ENCODE data around the gene PER3. TPM values are rescaled to one million over a fixed set of nuclear protein-coding genes. Genes with fewer than 3 reads are reported as not detected.

Gene PER3
- total RNA-seq, 2 experiments from 2014 or later, result 2.3 to 2.5 TPM

DNA sequence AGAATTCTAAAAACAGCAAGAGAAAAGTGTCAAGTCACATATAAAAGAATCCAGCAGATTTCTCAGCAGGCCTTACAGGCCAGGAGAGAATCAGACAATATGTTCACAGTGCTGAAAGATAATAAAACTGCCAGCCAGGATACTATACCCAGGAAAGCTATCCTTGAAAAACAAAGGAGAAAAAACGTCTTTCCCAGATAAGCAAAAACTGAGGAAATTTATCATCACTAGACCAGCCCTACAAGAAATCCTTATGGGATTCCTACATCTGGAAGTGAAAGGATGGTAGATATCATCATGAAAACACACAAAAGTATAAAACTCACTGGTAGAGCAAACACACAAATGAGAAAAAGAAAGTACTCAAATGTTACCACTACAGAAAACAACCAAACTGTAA is 93.9 kb downstream of the PER3 start:
- Mint-ChIP-seq H3K27me3 (peaks cover 4% of the 10 kb centered on the region), H3K36me3 (ENCODE audit: low read depth) (peaks cover 4% of the 10 kb centered on the region), H3K4me3 (no peak overlapping the region), H3K4me1 (peaks cover 3% of the 10 kb centered on the region), H3K27ac (no peak overlapping the region), H3K9me3 (ENCODE audit: low read depth) (peaks cover 9% of the 10 kb centered on the region)
- intact Hi-C loops (cut with DNase I, micrococcal nuclease), result no loop called here
- POLR2A ChIA-PET, result interaction anchor here (0.6 kb wide), 1 partner anchor 38 kb away, joined by 6 read pairs; no protein-coding TSS in a partner anchor
- no peak for DNase-seq
- CTCF ChIA-PET, result no interaction called here
- ATAC-seq, result no peak

DNA sequence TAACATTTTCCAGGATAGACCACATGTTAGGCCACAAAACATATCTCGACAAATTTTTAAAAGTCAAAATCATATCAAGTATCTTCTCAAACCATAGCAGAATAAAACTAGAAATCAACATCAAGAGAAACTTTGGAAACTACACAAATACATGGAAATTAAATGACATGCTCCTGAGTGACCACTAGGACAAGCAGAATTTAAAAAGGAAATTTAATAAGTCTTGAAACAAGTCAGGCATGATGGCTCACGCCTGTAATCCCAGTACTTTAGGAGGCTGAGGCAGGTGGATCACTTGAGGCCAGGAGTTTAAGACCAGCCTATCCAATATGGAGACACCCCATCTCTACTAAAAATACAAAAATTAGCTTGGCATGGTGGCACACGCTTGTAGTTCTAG is 95.1 kb downstream of the PER3 start:
- Mint-ChIP-seq H3K27me3 (peaks cover 4% of the 10 kb centered on the region), H3K9me3 (ENCODE audit: low read depth) (peaks cover 9% of the 10 kb centered on the region), H3K4me3 (no peak overlapping the region), H3K36me3 (ENCODE audit: low read depth) (peaks cover 4% of the 10 kb centered on the region), H3K27ac (no peak overlapping the region), H3K4me1 (peaks cover 3% of the 10 kb centered on the region)
- DNase-seq (no peak), ATAC-seq (no peak)
- POLR2A ChIA-PET, result no interaction called here
- intact Hi-C loops (cut with DNase I, micrococcal nuclease), result no loop called here
- CTCF ChIA-PET, result no interaction called here

DNA sequence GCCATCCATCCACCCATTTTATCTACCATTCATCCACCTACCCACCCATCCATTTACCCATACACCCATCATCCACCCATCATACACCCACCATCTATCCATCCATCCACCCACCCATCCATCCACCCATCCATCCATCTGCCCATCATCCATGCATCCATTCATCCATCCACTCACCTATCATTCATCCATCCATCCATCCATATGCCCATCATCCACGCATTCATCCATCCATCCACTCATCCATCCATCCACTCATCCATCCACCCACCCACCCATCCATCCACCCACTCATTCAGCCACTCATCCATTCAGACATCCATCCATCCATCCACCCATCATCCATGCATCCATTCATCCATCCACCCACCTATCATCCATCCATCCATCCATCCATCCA is 100.7 kb downstream of the PER3 start:
- POLR2A ChIA-PET, result no interaction called here
- intact Hi-C loops (cut with DNase I, micrococcal nuclease), result no loop called here
- Mint-ChIP-seq H3K27me3 (peaks cover 24% of the 10 kb centered on the region), H3K4me1 (no peaks in the 10 kb centered on the region), H3K36me3 (ENCODE audit: low read depth) (no peaks in the 10 kb centered on the region), H3K4me3 (no peak overlapping the region), H3K27ac (no peak overlapping the region), H3K9me3 (ENCODE audit: low read depth) (peaks cover 2% of the 10 kb centered on the region)
- DNase-seq, result no peak
- no peak for ATAC-seq
- CTCF ChIA-PET, result no interaction called here

DNA sequence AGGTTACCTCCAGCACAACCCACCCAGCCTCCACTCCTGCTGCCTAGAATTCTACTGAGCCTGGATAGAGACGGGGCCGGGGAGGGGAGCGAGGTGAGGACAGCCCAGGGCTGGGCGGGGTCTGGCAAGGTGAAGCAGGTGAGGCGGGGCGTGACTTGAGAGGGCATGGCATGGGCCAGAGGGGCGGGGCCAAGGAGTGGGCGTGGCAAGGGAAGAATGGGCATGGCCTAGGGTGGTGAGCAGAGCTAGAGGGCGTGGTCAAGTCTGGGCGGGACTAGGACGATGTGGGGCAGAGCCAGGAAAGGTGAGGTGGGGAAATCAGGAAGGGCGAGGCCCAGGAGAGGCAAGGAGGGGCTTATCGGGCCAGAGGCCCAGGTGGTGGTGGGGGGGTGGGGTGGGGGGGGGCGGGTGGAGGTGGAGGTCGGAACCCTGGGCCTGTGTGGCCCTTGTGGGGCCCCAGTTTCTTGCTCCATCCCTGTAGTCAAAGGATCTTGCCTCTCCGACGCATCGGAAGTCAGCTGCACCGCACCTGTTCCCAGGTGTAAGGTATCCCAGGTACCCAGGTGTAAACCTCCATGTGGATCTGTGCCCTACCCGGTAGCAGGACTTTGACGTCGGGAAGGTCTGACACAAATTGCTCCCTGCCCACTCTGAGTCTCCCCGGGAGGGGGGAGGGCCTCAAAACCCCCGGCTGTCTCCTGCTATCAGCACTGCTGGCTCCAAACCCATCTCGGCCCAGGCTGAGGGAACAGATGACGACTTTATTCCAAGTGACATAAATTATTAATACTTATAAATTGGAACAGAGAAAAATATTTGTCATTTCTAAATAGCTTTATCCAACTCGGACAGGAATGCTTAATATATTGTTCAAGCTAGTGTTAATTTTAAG is 101.7 kb downstream of the PER3 start:
- Mint-ChIP-seq H3K27me3 (peaks cover 26% of the 10 kb centered on the region), H3K4me3 (no peak overlapping the region), H3K27ac (no peak overlapping the region), H3K4me1 (no peaks in the 10 kb centered on the region), H3K9me3 (ENCODE audit: low read depth) (peaks cover 2% of the 10 kb centered on the region), H3K36me3 (ENCODE audit: low read depth) (no peaks in the 10 kb centered on the region)
- ATAC-seq (peak; percentile 70), DNase-seq (peak; percentile 63)
- CTCF ChIA-PET, result interaction anchor here (0.6 to 1.4 kb wide), 2 partner anchors 13 to 18 kb away, joined by 3 read pairs; no protein-coding TSS in a partner anchor
- intact Hi-C loops (cut with DNase I, micrococcal nuclease), result no loop called here
- POLR2A ChIA-PET, result interaction anchor here (0.6 kb wide), 1 partner anchor 104 kb away, joined by 4 read pairs; no protein-coding TSS in a partner anchor

DNA sequence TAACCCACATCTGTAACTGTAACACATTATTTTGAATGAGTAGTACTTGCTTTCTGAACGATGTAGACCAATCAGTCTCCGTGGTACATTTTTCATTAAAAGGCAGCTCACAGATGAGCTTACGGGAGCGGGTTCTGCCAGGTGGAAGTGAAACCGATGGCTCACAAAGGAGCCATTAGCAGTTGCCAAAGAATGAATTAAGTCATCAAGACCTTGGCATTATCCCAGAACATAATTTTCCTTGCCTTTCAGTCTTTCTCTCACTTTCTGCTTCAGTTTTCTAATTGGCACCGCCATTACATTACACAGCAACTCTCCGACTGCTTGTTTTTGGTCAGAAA is 102.3 kb downstream of the PER3 start:
- peaks cover 26% of the 10 kb centered on the region for H3K27me3 Mint-ChIP-seq
- no peak overlapping the region for H3K4me3 Mint-ChIP-seq
- H3K27ac Mint-ChIP-seq, result no peak overlapping the region
- ChIA-PET POLR2A (no interaction called here), CTCF (interaction anchor here (0.6 to 1.4 kb wide), 2 partner anchors 13 to 19 kb away, joined by 3 read pairs; no protein-coding TSS in a partner anchor)
- no peaks in the 10 kb centered on the region for H3K4me1 Mint-ChIP-seq
- ATAC-seq (no peak), DNase-seq (no peak)
- intact Hi-C loops (cut with DNase I, micrococcal nuclease), result no loop called here
- H3K36me3 Mint-ChIP-seq (ENCODE audit: low read depth), result no peaks in the 10 kb centered on the region
- peaks cover 2% of the 10 kb centered on the region for H3K9me3 Mint-ChIP-seq (ENCODE audit: low read depth)

DNA sequence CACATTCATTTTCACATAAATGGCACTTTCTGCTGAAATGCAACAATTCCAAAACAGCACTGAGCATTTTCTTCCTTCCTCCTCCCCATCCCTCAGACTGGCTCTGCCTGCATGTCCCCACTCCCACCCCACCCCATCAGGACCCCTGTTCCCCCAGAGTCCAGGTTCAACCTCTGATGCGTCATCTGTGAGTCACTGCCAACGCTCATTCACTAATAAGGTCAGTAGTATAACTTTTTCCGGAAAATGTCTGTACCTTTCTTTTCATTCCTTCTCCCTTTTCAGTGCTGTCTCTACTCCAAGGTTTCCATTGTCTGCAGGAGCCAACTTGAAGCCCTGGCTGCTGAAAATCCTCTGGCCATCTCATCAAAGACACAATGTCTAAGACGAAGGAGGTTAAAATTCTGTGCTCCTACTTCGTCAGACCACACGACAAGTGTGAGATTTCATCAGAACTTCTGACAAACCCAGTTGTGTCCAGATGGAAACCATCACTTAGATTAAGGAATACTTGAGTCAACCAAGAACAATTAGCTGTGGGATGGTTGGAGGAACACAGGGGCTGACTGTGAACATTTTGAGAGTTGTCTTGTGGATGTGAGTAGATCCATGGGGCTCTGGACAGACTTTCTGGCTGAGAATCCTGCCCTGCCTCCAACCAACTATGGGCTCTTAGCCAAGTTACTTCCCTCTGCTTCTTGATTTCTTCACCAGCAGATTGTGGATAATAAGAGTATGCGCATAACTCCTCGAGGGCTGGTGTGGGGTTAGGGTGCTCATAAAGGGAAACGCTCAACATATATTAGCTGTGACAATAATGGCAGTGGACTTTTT is 104.4 kb downstream of the PER3 start:
- Mint-ChIP-seq H3K27ac (no peak overlapping the region), H3K9me3 (ENCODE audit: low read depth) (peaks cover 2% of the 10 kb centered on the region), H3K4me3 (no peak overlapping the region), H3K36me3 (ENCODE audit: low read depth) (no peaks in the 10 kb centered on the region), H3K27me3 (peaks cover 26% of the 10 kb centered on the region), H3K4me1 (no peaks in the 10 kb centered on the region)
- DNase-seq (no peak), ATAC-seq (no peak)
- ChIA-PET POLR2A (interaction anchor here (0.6 kb wide), 1 partner anchor 85 kb away, joined by 4 read pairs; no protein-coding TSS in a partner anchor), CTCF (interaction anchor here (1.0 kb wide), 1 partner anchor 80 kb away, joined by 3 read pairs; no protein-coding TSS in a partner anchor)
- intact Hi-C loops (cut with DNase I, micrococcal nuclease), result no loop called here

DNA sequence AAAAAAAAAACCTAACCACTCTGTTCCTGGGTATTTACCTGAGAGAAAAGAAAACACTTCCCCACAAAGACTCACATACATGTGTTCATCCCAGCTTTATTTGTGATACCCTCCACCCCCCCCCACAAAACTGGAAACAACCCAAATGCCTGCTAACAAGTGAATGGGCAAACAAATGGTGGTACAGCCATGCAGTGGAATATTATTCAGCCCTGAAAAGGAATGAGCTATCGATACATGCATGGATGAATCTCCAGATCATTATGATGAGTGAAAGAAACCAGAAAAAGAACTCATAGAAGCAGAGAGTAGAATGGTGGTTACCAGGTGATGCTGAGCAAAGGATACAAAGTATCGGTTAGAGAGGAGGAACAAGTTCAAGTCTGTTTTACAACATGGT is 106.8 kb downstream of the PER3 start:
- Mint-ChIP-seq H3K27me3 (peaks cover 18% of the 10 kb centered on the region), H3K4me1 (no peaks in the 10 kb centered on the region), H3K27ac (no peak overlapping the region), H3K9me3 (ENCODE audit: low read depth) (no peaks in the 10 kb centered on the region), H3K4me3 (no peak overlapping the region), H3K36me3 (ENCODE audit: low read depth) (no peaks in the 10 kb centered on the region)
- intact Hi-C loops (cut with DNase I, micrococcal nuclease), result no loop called here
- CTCF ChIA-PET, result no interaction called here
- no peak for DNase-seq
- no peak for ATAC-seq
- POLR2A ChIA-PET, result no interaction called here

DNA sequence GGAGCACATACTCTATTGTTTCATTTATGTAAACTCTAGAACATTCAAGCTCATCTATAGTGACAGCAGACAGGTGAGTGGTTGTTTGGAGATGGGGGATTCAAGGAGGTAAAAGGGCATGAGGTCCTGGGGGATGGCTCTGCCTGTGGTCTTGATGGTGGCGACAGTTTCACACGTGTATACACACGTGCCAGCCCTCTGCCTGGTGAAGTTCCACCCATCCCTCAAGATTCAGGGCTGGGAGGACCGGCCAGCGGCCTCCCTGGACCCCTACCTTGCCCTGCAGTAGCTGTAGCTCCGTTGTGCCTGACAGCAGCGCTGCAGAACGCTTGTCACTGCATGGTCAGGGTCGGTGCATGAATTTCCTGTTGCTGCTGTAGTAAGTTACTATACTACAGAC is 107.7 kb downstream of the PER3 start:
- peaks cover 13% of the 10 kb centered on the region for H3K27me3 Mint-ChIP-seq
- POLR2A ChIA-PET, result interaction anchor here (0.6 kb wide), 1 partner anchor 229 kb away, joined by 6 read pairs; no protein-coding TSS in a partner anchor

DNA sequence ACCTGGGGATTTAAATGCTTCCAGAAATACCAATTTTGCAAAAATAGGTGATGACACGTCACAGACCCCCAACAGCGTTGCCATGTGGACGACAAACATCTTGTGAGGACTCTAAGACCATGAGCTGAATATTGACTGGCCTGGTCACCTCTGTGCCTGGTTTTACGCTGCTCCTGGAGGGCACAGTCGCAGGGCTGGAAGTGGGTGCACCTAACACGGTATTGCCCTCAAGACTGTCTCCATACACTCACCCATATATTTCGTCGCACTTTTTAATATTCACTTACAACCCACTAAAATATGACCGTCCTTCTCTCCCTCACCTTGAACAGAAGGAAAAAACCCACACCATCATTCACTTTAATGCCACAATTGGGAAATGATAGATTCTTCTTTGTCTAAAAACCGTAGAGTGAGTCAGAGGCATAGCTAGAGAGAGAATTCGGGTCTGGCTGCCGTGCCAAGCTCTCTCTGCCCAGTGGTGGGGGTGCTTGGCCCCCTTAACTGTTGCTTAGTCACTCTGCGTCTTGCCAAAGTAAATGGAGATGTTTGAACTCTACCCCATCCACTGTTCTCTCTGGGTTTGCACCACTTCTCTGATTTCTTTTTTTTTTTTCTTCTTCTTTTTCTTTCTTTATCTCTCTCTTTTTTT is 109.6 kb downstream of the PER3 start:
- Mint-ChIP-seq H3K4me3 (no peak overlapping the region), H3K36me3 (ENCODE audit: low read depth) (no peaks in the 10 kb centered on the region), H3K27me3 (peaks cover 4% of the 10 kb centered on the region), H3K4me1 (no peaks in the 10 kb centered on the region), H3K9me3 (ENCODE audit: low read depth) (no peaks in the 10 kb centered on the region), H3K27ac (no peak overlapping the region)
- ChIA-PET POLR2A (no interaction called here), CTCF (interaction anchor here (0.5 kb wide), 1 partner anchor 1175 kb away, joined by 4 read pairs; no protein-coding TSS in a partner anchor)
- no peak for ATAC-seq
- intact Hi-C loops (cut with DNase I, micrococcal nuclease), result no loop called here
- DNase-seq, result no peak

More for the DNA sequence above, 107.7 kb downstream of the PER3 start:
- H3K9me3 Mint-ChIP-seq (ENCODE audit: low read depth), result no peaks in the 10 kb centered on the region
- H3K4me3 Mint-ChIP-seq, result no peak overlapping the region
- intact Hi-C loops (cut with DNase I, micrococcal nuclease), result no loop called here
- no peaks in the 10 kb centered on the region for H3K4me1 Mint-ChIP-seq
- CTCF ChIA-PET, result interaction anchor here (1.0 kb wide), 1 partner anchor 139 kb away, joined by 3 read pairs; no protein-coding TSS in a partner anchor
- DNase-seq, result no peak
- no peak for ATAC-seq
- no peaks in the 10 kb centered on the region for H3K36me3 Mint-ChIP-seq (ENCODE audit: low read depth)
- H3K27ac Mint-ChIP-seq, result no peak overlapping the region

All from activated CD4-positive, alpha-beta T cell treated with anti-CD3 and anti-CD28 coated beads for 36 hours (primary cell).